Stimulated activated naive CD4-positive, alpha-beta T cell treated with Interleukin-2 at 50 U/mL for 16 hours (primary cell): Measurements from ENCODE around the gene ZNF440.
"Not testable (repeated sequence)": the region's sequence is repeated elsewhere in the genome, so short reads cannot be mapped to it uniquely, and the experiment has no call there.

Source experiments
- DNase-seq: peaks from one replicate; lab custom pipeline; 2025; lab: John Stamatoyannopoulos, UW

The ZNF440 gene

DNA sequence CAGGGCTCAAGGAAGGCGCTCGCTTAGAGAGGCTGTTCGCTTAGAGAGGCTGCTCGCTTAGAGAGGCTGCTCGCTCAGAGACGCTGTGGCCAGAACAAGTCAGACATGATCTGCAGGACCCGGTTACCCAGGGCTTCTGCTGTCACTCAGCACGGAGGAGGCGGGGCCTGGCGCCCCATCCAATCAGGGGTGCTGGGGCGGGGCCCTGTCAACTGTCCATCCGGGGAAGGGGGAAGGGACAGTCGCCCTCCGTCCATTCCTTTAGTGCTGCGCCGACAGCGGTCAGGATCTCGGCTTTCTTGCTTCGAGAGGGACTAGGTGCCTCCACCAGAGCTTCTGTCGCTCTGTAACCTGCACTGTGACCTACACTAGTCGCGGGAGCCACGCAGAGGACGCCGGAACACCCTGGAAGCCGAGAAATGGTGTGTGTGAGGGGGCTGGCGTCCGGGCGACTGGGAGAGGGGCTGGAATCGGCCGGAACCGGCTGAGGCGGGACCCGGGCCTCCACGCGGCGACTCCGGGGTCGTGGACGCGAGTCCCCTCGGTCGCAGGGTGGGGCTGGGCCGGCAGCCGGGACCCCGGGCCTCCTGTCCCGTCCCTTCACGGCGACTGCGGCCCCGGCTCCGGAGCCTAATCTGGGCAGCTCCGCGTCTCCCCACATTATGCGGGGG is at the start of gene ZNF440:
TSS of gene ZNF440 (plus strand) at position 245 of the 671 bp plus-strand sequence. CDS start at position 420, 175 bp downstream.
- DNase-seq, result peak; percentile 84

DNA sequence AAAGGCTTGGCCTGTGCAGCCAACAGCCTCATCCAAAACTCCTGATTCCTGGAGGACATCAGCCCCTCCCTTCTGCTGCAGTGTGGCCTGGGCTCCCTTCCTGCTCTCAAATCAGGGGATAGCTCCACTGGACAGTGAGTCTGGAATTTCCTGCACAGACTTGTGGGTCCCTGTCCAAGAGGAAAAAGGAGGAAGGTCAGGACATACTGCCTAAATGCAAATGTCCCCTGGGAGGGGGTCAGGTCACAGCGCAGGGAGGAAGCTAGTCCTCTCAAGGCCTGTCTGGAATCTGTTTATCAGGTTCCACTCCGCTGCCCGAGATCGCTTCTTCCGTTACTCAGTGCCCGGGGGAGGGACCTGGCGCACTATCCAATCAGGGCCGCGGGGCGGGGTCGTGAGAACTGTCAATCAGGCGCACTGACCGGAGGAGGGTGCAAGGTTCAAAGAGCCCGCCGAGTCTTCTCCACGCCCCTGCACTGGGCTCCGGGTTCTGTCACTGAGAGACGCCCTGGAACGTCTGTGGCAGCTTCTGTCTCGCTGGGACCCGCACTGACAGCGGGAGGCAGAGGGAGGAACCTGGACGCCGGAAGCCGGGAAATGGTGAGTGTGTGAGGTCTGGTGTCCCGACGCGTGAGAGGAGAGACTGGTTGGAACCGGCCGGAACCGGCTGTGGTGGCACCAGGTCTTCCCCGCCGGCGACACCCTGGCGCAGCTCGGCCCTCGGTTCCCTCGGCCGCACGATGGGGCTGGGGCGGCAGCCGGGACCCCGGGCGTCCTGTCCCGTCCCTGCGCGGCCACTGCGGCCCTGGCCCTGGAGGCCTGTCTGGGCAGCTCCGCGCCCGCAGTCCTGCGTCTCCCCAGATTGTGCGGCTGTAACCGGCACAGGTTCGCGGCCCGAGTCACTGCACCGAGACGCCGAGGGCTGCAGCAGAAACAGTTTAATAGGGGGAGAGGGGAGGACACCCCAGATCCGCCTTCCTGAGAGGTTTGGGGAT is 47.2 kb upstream of the ZNF440 start, which contains the start of gene ZNF441:
TSS of gene ZNF441 (plus strand) at position 404 of the 995 bp plus-strand sequence. CDS start at position 598, 194 bp downstream.
- DNase-seq, result peak; percentile 92

DNA sequence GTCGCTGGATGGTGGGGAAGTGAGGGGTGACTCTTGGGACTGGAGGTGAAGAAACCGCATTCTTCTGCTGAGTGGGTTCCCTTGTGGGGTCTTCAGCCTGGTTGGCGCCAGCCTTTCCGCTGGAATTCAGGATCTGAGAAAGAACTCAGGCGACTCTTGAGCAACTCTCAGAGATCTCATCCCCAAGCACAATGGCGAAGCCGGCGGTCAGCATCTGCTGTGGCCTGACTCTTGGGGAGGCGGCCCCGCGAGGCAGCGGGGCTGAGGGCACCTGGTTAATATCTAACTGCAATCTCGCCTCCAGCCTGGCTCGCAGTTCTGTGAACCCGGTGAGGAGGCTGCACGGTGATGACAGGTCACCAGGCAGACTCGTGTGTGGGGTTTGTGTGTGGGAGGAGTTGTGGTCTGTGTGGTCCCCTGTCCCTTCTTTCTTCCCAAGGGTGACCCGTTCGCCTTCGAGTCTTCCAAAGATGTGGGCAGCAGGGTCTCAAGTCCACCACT is 46.4 kb upstream of the ZNF440 start:
- peak; percentile 11 for DNase-seq

DNA sequence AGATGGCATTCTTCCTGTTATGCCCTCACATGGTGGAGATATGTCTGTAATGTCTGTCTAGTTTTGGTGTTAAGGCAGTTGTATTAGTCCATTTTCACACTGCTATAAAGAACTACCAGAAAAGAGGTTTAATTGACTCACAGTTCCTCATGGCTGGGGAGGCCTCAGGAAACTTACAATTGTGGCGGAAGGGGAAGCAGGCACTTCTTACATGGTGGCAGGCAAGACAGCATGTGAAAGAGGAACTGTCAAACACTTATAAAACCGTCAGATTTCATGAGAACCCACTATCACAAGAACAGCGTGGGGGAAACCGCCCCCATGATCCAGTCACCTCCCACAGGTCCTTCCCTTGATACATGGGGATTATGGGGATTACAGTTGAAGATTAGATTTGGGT is 44.1 kb upstream of the ZNF440 start:
- DNase-seq, result no peak

DNA sequence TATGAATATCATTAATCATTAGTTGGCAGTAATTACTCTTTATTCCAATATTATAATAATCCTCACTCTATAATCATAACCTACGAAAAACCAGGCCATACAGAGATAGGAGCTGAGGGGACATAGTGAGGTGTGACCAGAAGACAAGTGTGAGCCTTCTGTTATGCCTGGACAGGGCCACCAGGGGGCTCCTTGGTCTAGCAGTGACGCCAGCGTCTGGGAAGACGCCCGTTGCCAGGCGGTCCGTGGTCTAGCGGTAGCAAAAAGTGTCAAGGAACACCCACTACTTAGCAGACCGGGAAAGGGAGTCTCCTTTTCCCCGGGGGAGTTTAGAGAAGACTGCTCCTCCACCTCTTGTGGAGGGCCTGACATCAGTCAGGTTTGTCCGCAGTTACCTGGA is 42.6 kb upstream of the ZNF440 start:
- DNase-seq, result not testable (repeated sequence)

DNA sequence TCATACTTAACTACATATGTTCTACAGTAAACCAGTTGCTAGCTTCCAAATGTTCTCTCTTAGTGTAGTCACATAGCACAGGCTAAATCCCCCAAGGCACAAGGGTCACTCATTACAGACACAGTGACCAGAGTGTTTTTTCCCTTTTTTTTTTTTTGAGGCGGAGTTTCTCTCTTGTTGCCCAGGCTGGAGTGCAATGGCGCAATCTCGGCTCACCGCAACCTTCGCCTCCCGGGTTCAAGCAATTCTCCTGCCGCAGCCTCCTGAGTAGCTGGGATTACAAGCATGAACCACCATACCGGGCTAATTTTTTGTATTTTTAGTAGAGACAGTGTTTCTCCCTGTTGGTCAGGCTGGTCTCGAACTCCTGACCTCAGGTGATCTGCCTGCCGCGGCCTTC is 37.4 kb upstream of the ZNF440 start:
- not testable (repeated sequence) for DNase-seq

DNA sequence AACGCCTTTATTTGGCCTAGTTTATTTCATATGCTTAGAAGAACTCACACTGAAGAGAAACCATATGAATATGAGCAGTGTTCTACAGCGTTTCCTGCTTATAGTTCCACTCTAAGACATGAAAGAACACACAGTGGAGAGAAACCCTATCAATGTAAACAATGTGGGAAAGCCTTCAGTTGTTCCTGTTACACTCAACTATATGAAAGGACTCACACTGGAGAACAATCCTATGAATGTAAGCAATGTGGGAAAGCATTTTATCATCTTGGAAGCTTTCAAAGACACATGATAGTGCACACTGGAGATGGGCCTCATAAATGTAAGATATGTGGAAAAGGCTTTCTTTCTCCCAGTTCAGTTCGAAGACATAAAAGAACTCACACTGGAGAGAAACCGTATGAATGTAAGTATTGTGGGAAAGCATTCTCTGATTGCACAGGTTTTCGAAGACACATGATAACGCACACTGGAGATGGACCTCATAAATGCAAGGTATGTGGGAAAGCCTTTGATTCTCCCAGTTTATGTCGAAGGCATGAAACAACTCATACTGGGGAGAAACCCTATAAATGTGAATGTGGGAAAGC is 33.5 kb upstream of the ZNF440 start:
- no peak for DNase-seq

DNA sequence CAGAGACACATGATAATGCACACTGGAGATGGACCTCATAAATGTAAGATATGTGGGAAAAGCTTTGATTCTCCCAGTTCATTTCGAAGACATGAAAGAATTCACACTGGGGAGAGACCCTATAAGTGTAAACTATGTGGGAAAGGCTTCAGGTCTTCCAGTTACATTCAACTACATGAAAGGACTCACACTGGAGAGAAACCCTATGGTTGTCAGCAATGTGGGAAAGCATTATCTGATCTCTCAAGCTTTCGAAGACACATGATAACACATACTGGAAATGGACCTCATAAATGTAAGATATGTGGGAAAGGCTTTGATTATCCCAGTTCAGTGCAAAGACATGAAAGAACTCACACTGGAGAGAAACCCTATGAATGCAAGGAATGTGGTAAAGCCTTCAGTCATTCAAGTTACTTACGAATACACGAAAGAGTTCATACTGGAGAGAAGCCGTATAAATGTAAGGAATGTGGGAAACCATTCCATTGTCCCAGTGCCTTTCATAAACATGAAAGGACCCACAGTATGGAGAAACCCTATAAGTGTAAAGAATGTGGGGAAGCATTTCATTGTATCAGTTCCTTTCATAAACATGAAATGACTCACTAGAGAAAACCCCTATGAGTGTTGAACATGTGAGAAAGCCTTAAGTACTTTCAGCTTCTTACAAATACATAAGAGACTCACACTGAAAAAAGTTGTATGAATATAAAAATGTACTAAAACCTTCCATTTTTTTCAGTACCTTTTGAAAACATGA is 32.6 kb upstream of the ZNF440 start:
- no peak for DNase-seq

DNA sequence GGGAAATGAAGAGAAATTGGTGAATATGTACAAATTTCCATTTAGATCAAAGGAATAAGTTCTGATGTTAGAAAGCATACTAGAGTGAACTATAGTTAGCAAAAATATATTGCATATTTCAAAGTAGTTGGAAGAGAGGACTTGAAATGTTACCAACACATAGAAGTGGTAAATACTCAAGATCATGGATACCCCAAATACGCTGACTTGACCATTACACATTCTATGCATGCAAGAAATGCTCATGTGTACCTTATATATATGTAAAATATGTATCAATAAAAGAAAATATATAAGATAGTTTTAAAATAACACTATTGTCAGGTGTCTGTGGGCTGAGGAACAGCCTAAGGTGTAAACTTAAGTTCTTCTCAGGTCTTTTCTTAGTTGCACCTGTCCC is 30.3 kb upstream of the ZNF440 start:
- DNase-seq, result no peak

DNA sequence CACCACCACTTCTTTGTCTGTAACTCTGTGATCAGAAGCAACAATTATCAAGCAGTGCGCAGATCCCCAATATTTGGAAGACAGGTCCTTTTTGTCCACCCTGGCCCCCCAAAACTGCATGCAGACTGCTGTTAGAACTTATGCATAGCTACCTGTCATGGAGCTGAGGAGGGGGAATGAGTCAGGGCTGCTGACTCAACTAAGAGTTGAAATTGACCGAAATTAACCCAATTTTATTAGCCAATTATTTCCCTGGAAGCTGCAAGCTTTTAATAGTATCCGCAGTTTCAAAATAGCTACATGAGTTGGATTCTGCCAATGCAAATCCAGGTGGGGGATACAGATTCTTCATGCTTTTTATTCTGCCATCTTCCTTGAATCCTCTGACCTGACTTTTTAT is 29.7 kb upstream of the ZNF440 start:
- no peak for DNase-seq

DNA sequence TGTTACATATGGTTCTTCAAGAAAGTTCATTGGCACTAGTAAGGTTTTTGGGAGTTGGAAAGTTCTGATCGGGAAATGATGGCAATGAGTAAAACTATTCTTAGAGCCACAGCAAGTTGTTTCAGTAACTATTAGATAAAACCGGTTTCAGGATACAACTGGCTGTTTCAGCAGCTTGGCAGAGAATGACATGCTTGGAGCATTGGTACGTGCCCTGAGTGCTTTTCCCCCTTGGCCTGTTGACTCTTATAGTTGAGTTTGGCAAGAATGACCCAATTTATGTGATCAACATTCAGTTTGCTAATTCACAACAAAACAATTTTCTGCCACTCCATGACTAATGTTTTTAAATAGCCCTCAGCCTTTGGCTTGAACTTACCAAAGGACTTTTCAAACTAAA is 26.5 kb upstream of the ZNF440 start:
- DNase-seq, result no peak

DNA sequence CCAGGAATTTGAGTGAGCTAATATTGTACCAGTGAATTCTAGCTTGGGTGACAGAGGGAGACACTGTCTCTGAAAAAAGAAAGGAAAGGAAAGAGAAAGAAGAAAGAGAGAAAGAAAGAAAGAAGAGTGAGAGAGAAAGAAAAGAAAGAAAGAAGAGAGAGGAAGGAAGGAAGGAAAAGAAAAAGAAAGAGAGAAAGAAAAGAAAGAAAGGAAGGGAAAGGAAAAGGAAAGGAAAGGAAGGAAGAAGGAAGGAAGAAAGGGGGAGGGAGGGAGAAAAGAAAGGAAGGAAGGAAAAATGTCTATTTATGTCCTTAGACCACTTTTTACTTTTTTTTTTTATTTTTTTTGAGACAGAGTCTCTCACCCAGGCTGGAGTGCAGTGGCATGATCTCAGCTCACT is 21.1 kb upstream of the ZNF440 start:
- DNase-seq, result no peak

DNA sequence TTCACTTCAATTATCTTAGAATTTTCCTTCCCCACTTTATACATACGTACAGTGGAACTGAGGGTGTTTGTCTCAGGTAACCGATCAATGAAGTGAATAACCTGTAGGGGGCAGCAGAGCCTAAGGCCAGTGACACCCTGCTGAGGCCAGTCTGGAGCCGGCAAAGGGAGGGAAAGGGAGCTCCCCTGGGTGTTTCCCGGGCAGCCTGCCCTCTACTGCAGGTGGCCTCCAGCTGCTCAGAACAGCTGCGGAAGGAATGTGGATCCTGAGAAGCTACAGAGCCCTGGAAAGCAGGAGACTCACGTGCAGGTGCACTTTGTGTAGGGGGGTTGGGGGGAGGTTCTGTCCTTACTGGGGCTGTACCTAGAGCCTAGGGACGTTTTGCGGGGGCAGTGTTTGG is 16.6 kb upstream of the ZNF440 start:
- DNase-seq, result peak; percentile 49

DNA sequence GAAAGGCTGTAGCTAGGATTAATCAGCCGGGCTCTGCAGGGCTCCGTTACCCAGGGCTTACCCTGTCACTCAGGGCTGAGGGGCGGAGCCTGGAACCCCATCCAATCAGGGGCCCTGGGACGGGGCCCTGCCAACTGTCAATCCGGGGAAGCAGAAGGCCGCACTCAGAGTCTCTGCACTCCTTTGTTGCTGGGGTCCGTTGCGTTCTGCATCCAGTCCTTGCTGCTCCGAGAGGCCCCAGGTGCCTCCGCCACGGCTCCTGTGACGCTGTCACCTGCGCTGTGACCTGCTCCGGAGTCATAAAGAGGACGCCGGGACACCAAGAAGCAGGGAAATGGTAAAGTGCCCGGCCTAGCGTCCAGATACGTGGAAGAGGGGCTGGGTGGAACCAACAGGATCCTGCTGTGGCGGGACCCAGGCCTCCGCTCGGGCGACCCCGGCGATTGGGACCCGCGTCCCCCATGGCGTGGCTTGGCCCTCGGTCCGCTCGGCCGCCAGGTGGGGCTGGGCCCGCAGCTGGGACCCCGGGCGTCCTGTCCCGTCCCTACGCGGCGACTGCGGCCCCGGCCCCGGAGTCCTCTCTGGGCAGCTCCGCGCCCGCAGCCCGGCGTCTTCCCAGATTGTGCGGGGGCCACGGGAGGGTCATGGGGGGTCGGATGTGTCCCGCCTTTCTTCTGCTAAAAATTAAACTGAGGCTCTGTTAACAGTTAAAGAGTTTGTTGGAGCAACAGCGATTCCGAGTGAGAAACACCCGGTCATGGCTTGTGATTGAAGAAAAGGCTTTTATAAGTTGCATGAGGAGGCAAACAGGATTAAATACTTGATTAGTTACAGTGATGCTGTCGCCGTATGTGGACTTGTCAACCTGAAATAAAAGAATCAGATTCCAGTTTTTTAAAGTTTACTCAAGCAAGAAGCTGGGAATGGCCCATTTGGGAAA is 15.4 kb upstream of the ZNF440 start, which contains the start of gene ZNF491:
TSS of gene ZNF491 (plus strand) at position 133 of the 940 bp plus-strand sequence. CDS start 7,431 bp downstream, outside the sequence.
- DNase-seq, result peak; percentile 83

DNA sequence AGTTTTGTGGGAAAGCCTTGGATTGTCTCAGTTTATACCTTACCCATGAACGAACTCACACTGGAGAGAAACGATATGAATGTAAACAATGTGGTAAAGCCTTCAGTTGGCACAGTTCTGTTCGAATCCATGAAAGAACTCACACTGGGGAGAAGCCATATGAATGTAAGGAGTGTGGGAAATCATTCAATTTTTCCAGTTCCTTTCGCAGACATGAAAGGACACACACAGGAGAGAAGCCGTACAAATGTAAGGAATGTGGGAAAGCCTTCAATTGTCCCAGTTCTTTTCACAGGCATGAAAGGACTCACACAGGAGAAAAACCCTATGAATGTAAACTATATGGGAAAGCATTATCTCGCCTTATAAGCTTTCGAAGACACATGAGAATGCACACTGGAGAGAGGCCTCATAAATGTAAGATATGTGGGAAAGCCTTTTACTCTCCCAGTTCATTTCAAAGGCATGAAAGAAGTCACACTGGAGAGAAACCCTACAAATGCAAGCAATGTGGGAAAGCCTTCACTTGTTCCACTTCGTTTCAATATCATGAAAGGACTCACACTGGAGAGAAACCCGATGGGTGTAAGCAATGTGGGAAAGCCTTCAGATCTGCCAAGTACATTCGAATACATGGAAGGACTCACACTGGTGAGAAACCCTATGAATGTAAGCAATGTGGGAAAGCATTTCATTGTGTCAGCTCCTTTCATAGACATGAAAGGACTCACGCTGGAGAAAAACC is 7.5 kb upstream of the ZNF440 start:
- no peak for DNase-seq

DNA sequence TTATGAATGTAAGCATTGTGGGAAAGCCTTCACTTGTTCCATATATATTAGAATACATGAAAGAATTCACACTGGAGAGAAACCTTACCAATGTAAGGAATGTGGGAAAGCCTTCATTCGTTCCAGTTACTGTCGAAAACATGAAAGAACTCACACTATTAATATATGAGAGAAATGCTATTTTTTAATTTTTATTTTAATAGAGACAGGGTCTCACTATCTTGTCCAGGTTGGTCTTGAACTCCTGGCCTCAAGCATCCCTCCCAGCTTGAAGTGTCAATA is 7.0 kb upstream of the ZNF440 start:
- no peak for DNase-seq

DNA sequence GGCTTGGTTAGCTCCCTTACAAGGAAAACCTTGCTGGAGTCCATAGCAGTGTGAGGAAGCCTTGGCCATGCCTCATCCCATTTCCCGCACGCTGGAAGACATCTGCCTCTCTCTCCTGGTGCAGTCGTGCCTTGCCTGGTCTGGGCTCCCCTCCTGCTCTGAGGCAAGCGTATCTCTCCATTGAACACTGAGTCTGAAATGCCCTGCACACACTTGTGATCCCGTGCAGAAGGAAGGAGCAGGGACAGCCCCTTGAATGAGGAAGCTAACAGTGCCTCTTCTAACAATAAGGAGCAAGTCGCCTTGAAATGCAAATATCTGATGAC is 407 bp upstream of the ZNF440 start:
- no peak for DNase-seq

DNA sequence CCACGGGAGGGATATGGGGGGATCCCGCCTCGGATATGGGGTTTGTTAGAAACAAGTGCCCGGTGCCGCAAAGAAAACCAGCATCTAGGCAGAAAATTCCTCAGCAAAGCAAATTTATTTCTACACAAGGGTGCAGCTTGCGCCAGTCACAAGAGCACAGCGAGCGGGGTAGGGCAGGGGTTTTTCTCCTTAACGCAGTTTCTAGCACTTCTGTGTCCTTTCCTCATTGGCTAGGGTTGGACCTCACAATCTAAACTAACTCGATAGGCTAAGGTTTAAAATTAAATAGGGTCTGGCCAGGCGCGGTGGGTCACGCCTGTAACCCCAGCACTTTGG is 595 bp downstream of the ZNF440 start:
- DNase-seq, result no peak

DNA sequence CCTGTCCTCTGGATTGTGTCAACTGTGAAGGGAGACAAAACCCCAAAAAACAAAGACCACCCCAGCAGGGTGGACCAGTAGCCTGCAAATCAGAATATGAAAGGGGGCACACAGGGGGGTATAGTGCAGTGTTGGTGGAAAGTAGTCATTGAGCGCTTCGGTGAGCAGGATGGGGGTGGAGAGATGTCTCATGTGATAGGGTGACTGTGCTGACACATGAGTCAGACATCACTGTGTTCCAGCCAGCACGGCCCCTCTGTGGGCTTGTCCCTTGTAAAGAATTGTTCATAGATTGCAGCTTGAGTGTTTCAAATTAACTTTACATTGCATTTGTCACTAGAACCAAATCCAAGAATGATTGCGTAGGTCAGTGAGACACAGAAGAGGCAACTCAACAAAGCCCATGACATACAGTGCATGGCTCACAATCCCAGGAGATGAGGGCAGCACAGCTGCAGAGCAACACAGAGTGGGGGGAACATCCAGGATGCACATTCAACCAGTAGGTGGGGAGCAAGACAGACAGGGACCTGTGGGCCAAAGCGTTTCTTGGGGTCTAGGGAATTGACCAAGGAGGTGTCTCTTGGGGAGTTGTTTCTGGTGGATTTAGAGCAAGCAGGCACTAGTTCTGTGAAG is 7.5 kb downstream of the ZNF440 start:
- DNase-seq, result no peak
